ENCODE measurements around the gene CCDC57. TPM values are rescaled to one million over a fixed set of nuclear protein-coding genes. Genes with fewer than 3 reads are reported as not detected.
A peak's percentile ranks its signal among the peaks of the same experiment; 100 is the strongest.

CCDC57 gene
- total and polyA plus RNA-seq, 2 experiments from 2014 or later, result 46.2 to 53.5 TPM

- TF ChIP-seq CTCF (IDR thresholded peaks at IDR 0.05; ENCODE audit: low read depth, low read length), result no peak
- Histone ChIP-seq H3K9me3 (ENCODE audit: low read depth) (no peaks in the 10 kb centered on the region), H3K27ac (no peak overlapping the region), H3K4me1 (ENCODE audit: low read depth) (peaks cover 31% of the 10 kb centered on the region), H3K4me3 (no peak overlapping the region), H3K36me3 (no peaks in the 10 kb centered on the region), H3K27me3 (no peaks in the 10 kb centered on the region)
- no peak for DNase-seq (ENCODE audit: low read depth in 1 of 2, low spot score in 1 of 2)
Measured at GRCh38 chr17:82101767-82102679, 110.6 kb downstream of the CCDC57 start.

- no peaks in the 10 kb centered on the region for H3K27me3 ChIP-seq
- no peak for TF ChIP-seq CTCF (IDR thresholded peaks at IDR 0.05; ENCODE audit: low read depth, low read length)
- H3K36me3 ChIP-seq, result no peaks in the 10 kb centered on the region
- peaks cover 27% of the 10 kb centered on the region for H3K4me1 ChIP-seq (ENCODE audit: low read depth)
- peak overlapping the region; percentile 17 for H3K27ac ChIP-seq
- DNase-seq (ENCODE audit: low read depth in 1 of 2, low spot score in 1 of 2), result no peak
- no peak overlapping the region for H3K4me3 ChIP-seq
- H3K9me3 ChIP-seq (ENCODE audit: low read depth), result no peaks in the 10 kb centered on the region
Measured at GRCh38 chr17:82101301-82101715, 111.3 kb downstream of the CCDC57 start.

- Histone ChIP-seq H3K27ac (peak overlapping the region; percentile 17), H3K4me1 (ENCODE audit: low read depth) (peaks cover 25% of the 10 kb centered on the region), H3K27me3 (no peaks in the 10 kb centered on the region), H3K9me3 (ENCODE audit: low read depth) (no peaks in the 10 kb centered on the region), H3K36me3 (no peaks in the 10 kb centered on the region), H3K4me3 (no peak overlapping the region)
- no peak for TF ChIP-seq CTCF (IDR thresholded peaks at IDR 0.05; ENCODE audit: low read depth, low read length)
- DNase-seq (ENCODE audit: low read depth in 1 of 2, low spot score in 1 of 2), result no peak
Measured at GRCh38 chr17:82100502-82101298, 111.9 kb downstream of the CCDC57 start.

GRCh38 chr17:82098939-82099763 lies 113.5 kb downstream of the CCDC57 start:
- Histone ChIP-seq H3K9me3 (ENCODE audit: low read depth) (no peaks in the 10 kb centered on the region), H3K4me3 (peak overlapping the region; percentile 46), H3K27me3 (no peaks in the 10 kb centered on the region), H3K36me3 (peaks cover 9% of the 10 kb centered on the region), H3K27ac (peak overlapping the region; percentile 98), H3K4me1 (ENCODE audit: low read depth) (peaks cover 20% of the 10 kb centered on the region)
- DNase-seq (ENCODE audit: low read depth in 1 of 2, low spot score in 1 of 2), result no peak
- TF ChIP-seq CTCF (IDR thresholded peaks at IDR 0.05; ENCODE audit: low read depth, low read length), result no peak
